GOT3 (cell line): Measurements from ENCODE around the gene RAB14.

Experiments used
- DNase-seq: peaks from one replicate; lab custom pipeline; 2025; ENCODE audit warnings: mixed read lengths; lab: John Stamatoyannopoulos, UW

The RAB14 gene

GRCh38 chr9:121201738-121202533 is at the start of gene RAB14:
TSS of gene RAB14 (minus strand) at chr9:121201869. CDS start at chr9:121193412, 8,457 bp downstream.
- peak; percentile 87 for DNase-seq

- no peak for DNase-seq
Observed at GRCh38 chr9:121249563-121249962, 47.9 kb upstream of the RAB14 start.

- DNase-seq, result no peak
Observed at GRCh38 chr9:121246821-121247561, 45.3 kb upstream of the RAB14 start.

GRCh38 chr9:121242959-121243346 is 41.3 kb upstream of the RAB14 start:
- DNase-seq, result no peak

- DNase-seq, result no peak
Observed at GRCh38 chr9:121242219-121242958, 40.7 kb upstream of the RAB14 start.

GRCh38 chr9:121240472-121241135 is 38.9 kb upstream of the RAB14 start:
- DNase-seq, result no peak

- DNase-seq, result no peak
Observed at GRCh38 chr9:121239851-121240250, 38.2 kb upstream of the RAB14 start.

GRCh38 chr9:121239071-121239470 is 37.4 kb upstream of the RAB14 start:
- no peak for DNase-seq

GRCh38 chr9:121237916-121238315 is 36.2 kb upstream of the RAB14 start:
- no peak for DNase-seq

- no peak for DNase-seq
Observed at GRCh38 chr9:121235512-121235911, 33.8 kb upstream of the RAB14 start.

- DNase-seq, result no peak
Observed at GRCh38 chr9:121234832-121235161, 33.1 kb upstream of the RAB14 start.

- DNase-seq, result no peak
Observed at GRCh38 chr9:121233906-121234831, 32.5 kb upstream of the RAB14 start.

- no peak for DNase-seq
Observed at GRCh38 chr9:121232251-121232650, 30.6 kb upstream of the RAB14 start.

- DNase-seq, result no peak
Observed at GRCh38 chr9:121230256-121230655, 28.6 kb upstream of the RAB14 start.

- no peak for DNase-seq
Observed at GRCh38 chr9:121227862-121228261, 26.2 kb upstream of the RAB14 start.

- DNase-seq, result no peak
Observed at GRCh38 chr9:121226175-121226574, 24.5 kb upstream of the RAB14 start.

GRCh38 chr9:121225240-121225639 is 23.6 kb upstream of the RAB14 start:
- no peak for DNase-seq

- no peak for DNase-seq
Observed at GRCh38 chr9:121222524-121223171, 21.0 kb upstream of the RAB14 start.

- no peak for DNase-seq
Observed at GRCh38 chr9:121221664-121222055, 20.0 kb upstream of the RAB14 start.

GRCh38 chr9:121220996-121221663 is 19.5 kb upstream of the RAB14 start:
- DNase-seq, result no peak
